Measurements from ENCODE around the gene ARAP3. TPM values are rescaled to one million over a fixed set of nuclear protein-coding genes. Genes with fewer than 3 reads are reported as not detected.

ARAP3 gene, protein sequence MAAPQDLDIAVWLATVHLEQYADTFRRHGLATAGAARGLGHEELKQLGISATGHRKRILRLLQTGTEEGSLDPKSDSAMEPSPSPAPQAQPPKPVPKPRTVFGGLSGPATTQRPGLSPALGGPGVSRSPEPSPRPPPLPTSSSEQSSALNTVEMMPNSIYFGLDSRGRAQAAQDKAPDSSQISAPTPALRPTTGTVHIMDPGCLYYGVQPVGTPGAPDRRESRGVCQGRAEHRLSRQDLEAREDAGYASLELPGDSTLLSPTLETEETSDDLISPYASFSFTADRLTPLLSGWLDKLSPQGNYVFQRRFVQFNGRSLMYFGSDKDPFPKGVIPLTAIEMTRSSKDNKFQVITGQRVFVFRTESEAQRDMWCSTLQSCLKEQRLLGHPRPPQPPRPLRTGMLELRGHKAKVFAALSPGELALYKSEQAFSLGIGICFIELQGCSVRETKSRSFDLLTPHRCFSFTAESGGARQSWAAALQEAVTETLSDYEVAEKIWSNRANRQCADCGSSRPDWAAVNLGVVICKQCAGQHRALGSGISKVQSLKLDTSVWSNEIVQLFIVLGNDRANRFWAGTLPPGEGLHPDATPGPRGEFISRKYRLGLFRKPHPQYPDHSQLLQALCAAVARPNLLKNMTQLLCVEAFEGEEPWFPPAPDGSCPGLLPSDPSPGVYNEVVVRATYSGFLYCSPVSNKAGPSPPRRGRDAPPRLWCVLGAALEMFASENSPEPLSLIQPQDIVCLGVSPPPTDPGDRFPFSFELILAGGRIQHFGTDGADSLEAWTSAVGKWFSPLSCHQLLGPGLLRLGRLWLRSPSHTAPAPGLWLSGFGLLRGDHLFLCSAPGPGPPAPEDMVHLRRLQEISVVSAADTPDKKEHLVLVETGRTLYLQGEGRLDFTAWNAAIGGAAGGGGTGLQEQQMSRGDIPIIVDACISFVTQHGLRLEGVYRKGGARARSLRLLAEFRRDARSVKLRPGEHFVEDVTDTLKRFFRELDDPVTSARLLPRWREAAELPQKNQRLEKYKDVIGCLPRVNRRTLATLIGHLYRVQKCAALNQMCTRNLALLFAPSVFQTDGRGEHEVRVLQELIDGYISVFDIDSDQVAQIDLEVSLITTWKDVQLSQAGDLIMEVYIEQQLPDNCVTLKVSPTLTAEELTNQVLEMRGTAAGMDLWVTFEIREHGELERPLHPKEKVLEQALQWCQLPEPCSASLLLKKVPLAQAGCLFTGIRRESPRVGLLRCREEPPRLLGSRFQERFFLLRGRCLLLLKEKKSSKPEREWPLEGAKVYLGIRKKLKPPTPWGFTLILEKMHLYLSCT (N-terminal part only)
- total RNA-seq: 4.8 TPM

DNA sequence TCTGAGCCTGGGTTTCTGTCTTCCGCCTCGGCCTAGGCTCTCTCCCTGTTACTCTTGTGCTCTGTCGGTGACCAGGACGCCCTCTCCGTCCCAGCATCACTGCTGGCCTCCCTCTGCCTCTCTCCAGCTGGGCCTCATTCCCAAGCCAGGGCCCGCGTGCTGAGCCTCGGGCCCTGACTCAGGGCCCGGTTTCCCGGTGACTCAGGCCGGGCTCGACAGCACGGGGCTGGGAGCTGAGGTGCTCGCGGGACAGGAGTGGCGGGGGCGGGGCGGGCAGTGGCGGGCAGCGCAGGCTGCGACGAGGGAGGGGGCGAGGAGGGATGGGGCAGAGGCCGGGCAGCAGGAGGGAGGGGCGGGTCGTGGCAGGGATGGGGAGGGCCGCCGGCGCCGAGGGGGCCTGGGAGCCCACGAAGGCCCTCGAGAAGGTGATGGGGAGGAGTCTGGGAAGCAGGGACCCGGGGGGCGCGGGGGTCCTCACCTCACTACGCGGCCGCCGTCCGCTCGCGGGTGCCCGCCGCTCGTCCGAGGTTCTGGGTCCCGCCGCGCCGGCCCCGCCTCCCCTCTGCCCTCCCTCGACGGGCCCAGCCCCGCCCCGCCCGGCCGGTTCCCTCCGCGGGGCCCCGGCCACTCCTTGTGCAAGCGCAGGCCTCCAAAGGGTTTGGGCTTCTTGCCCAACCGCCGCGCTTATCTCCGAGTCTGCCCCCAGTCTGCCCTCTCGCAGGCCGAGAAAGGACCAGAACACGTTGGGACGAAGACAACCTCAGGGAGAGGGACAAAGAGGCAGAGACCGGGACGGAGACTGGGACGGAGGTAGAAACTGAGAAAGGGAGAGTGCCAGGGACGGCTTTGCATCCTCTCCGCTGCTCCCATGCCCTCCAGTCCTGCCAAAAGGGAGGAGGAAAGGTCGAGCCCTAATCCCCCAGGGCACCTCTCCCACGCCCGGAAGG is at the start of gene ARAP3:
Gene ARAP3 (minus strand): TSS at position 536 of the 947 bp plus-strand sequence. CDS start 1,744 bp downstream, outside the sequence.

DNA sequence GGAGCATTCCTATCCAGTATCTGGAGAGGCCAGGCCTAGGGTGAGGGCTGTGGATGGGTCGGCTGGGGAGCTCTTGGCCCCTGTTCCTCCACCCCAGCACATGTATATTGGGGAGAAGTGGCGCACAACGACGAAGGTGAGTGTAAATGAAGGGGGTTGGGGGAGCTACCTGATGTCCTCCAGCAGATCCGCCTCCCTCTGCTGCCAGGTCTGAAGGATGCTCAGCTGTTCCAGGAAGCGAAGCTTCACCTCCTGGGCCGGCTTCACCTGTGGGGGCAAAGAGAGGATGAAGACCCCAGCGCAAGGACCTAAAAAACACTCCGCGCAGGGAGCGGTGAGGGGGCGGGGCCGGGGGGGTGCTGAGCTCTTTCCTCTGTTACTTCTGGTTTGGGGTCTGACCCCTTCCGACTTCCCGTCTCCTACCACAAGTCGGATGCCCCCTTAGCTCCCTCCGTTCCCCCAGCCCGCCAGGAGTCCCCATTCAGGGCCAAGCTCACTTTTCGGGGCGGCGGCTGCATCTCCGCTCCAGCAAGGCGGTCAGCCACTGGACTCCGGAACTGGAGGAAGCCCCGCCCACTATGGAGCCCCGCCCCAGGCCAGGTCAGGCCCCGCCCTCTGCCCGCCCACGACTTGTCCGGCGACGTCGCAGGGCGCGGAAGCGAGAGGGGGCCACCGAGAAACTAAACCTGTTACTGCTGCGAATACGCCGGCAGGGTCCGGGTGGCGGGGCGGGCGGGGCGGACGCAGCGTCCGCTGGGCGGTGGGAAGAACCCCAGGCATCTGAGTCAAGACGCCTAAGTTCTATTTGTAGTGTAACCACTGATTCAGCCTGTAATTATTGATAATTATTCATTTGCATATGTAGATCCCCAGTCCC is 30.9 kb downstream of the ARAP3 start, which contains the start of gene FCHSD1:
Gene FCHSD1 (minus strand): TSS at position 568 of the 877 bp plus-strand sequence. CDS start 50 bp downstream, at position 518.

DNA sequence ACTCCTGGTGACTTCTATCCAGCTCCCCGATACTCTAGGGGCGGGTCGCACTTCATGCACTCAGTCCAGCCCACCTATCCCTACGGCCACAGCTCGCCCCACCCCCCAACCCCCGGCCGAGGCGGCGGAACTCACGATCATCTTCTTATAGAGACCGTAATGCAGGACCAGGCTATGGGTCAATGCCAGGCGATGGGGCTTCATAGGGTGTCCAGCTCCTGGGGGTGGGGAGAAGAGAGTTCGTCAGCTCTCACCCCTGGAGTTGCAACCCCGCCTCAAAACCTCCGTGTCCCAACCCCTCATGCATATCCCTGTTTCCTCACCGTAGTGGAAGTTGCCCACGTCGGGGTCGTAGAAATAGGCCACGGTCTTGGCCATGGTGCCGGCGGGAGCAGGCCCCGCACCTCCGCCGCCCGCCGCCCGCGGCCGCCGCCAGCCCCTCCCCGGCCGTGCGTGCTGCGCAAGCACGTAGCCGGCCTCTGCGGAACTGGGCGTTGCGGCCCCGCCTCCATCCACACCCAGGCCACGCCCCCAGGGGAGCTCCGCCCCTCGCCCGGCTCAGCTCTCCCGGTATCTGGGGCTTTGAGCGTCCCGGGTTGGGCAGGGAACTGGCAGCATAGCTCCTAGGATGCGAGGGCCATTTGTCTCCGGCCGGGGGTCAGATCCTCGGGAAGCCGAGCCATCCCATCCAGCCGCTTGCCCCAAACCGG is 45.5 kb downstream of the ARAP3 start, which contains the start of the genes HDAC3 and RELL2:
Gene HDAC3 (minus strand): TSS at position 437 of the 710 bp plus-strand sequence. CDS start 59 bp downstream, at position 378.
Gene RELL2 (plus strand): TSS at position 585 of the 710 bp plus-strand sequence. CDS start 1,229 bp downstream, outside the sequence.

DNA sequence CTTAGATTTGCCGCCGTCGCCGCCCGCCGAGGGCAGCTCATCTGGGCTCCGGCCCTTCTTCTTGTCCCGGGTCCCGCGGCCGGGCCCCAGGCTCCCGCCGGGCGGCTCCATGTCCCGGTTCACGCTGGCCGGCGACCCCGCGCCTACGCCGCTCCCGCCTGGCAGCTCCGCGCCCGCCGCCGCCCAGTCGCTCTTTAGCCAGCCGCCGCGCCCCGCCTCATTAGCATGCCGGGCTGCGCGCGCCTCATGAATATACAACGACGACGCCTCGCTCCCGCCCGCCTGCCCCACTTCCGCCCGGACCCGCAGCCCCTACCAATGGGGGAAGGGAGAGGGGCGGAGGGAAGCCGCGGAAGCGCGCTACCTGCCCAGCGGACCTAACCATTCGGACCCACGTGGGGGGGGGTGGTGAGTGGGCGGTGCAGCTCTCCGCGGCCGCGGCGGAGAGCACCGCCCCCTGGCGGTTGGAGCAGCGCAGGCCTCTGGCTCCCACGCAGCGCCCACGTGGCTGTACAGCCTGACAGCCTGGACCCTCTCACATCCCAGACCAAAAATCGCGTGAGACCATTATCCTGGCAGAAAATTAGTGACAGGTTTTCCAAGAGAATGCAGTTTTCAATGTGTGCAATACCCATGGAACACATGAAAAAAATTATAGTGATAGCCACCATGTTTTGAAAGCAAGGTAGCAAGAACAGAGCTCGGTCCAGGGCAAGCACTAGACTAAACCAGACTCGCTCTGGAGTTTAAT is 63.1 kb downstream of the ARAP3 start, which contains the start of gene DIAPH1:
Gene DIAPH1 (minus strand): TSS at position 197 of the 751 bp plus-strand sequence. CDS start 86 bp downstream, at position 111.

Other genes starting within 250 kb of the ARAP3 start
- gene PCDHGC3, start 206.3 kb downstream of the ARAP3 start, total RNA-seq: 69.0 TPM
- 91.6 TPM for gene PCDHGC4, start 197.2 kb downstream of the ARAP3 start, total RNA-seq
- 9.5 TPM for gene PCDHGC5, start 193.1 kb downstream of the ARAP3 start, total RNA-seq
- 26.1 TPM for gene DIAPH1, start 63.2 kb downstream of the ARAP3 start, total RNA-seq
- 54.9 TPM for gene HDAC3, start 45.4 kb downstream of the ARAP3 start, total RNA-seq
- gene RELL2, start 45.2 kb downstream of the ARAP3 start, total RNA-seq: 18.9 TPM
- gene FCHSD1, start 30.8 kb downstream of the ARAP3 start, total RNA-seq: 9.5 TPM
- gene PCDH1, start 196.2 kb upstream of the ARAP3 start, total RNA-seq: 69.2 TPM
- gene DELE1, start 241.6 kb upstream of the ARAP3 start, total RNA-seq: 34.1 TPM